Duodenal mucosa (tissue), 2 donors: ENCODE results near the gene INSC.

Source experiments
- H3K27ac ChIP-seq: one replicate; pipeline ENCODE4 v1.7.0; 2013; ENCODE audit warnings: low read depth, low read length
- H3K27me3 ChIP-seq, 2 donors: one replicate each; pipeline ENCODE4 v1.7.0; 2013; ENCODE audit warnings: low read length in 2 of 2, control low read depth in 1 of 2; ENCODE audit not compliant: insufficient read depth in 2 of 2, control insufficient read depth in 1 of 2
- H3K36me3 ChIP-seq, 2 donors: one replicate each; pipeline ENCODE4 v1.7.0; 2013; ENCODE audit warnings: low read length in 2 of 2, control low read depth in 1 of 2; ENCODE audit not compliant: insufficient read depth in 2 of 2, control insufficient read depth in 1 of 2
- H3K4me1 ChIP-seq, 2 donors: one replicate each; pipeline ENCODE4 v1.7.0; 2013; ENCODE audit warnings: low read length in 2 of 2, control low read depth in 1 of 2; ENCODE audit not compliant: insufficient read depth in 2 of 2, control insufficient read depth in 1 of 2
- H3K4me3 ChIP-seq, 2 donors: one replicate each; pipeline ENCODE4 v1.7.0; 2013; ENCODE audit warnings: low read length in 2 of 2, low read depth in 1 of 2
- H3K9ac ChIP-seq, 2 donors: one replicate each; pipeline ENCODE4 v1.7.0; 2013; ENCODE audit warnings: low read length in 2 of 2, low read depth in 1 of 2
- H3K9me3 ChIP-seq, 2 donors: one replicate each; pipeline ENCODE4 v1.7.0; 2013; ENCODE audit warnings: low read length in 2 of 2, control low read depth in 1 of 2; ENCODE audit not compliant: control insufficient read depth in 1 of 2

The INSC gene

GRCh38 chr11:15178214-15178613 lies 63.5 kb downstream of the INSC start:
- H3K4me1 ChIP-seq = no peaks in the 10 kb centered on the region
- no peak overlapping the region for H3K4me3 ChIP-seq
- no peak overlapping the region for H3K9ac ChIP-seq
- H3K27me3 ChIP-seq = no peaks in the 10 kb centered on the region
- H3K9me3 ChIP-seq = no peaks in the 10 kb centered on the region
- H3K36me3 ChIP-seq = no peaks in the 10 kb centered on the region
- H3K27ac ChIP-seq = no peak overlapping the region

- Histone ChIP-seq H3K27me3 (no peaks in the 10 kb centered on the region), H3K36me3 (no peaks in the 10 kb centered on the region), H3K4me1 (no peaks in the 10 kb centered on the region), H3K4me3 (no peak overlapping the region), H3K9ac (no peak overlapping the region), H3K9me3 (no peaks in the 10 kb centered on the region), H3K27ac (no peak overlapping the region)
Measured at GRCh38 chr11:15179167-15179566, 64.4 kb downstream of the INSC start.

- Histone ChIP-seq H3K36me3 (no peaks in the 10 kb centered on the region), H3K9me3 (no peaks in the 10 kb centered on the region), H3K27me3 (no peaks in the 10 kb centered on the region), H3K27ac (no peak overlapping the region), H3K9ac (no peak overlapping the region), H3K4me3 (no peak overlapping the region), H3K4me1 (no peaks in the 10 kb centered on the region)
Measured at GRCh38 chr11:15180212-15180792, 65.6 kb downstream of the INSC start.

- no peaks in the 10 kb centered on the region for H3K36me3 ChIP-seq
- no peaks in the 10 kb centered on the region for H3K27me3 ChIP-seq
- no peak overlapping the region for H3K4me3 ChIP-seq
- H3K9ac ChIP-seq = no peak overlapping the region
- H3K4me1 ChIP-seq = no peaks in the 10 kb centered on the region
- no peak overlapping the region for H3K27ac ChIP-seq
- H3K9me3 ChIP-seq = no peaks in the 10 kb centered on the region
Measured at GRCh38 chr11:15182372-15182771, 67.6 kb downstream of the INSC start.

GRCh38 chr11:15185021-15185420 lies 70.3 kb downstream of the INSC start:
- no peaks in the 10 kb centered on the region for H3K27me3 ChIP-seq
- H3K9ac ChIP-seq = no peak overlapping the region
- H3K36me3 ChIP-seq = no peaks in the 10 kb centered on the region
- H3K4me3 ChIP-seq = no peak overlapping the region
- H3K27ac ChIP-seq = no peak overlapping the region
- H3K9me3 ChIP-seq = no peaks in the 10 kb centered on the region
- H3K4me1 ChIP-seq = no peaks in the 10 kb centered on the region

GRCh38 chr11:15186146-15186545 lies 71.4 kb downstream of the INSC start:
- H3K9me3 ChIP-seq = no peaks in the 10 kb centered on the region
- H3K4me1 ChIP-seq = no peaks in the 10 kb centered on the region
- H3K4me3 ChIP-seq = no peak overlapping the region
- H3K36me3 ChIP-seq = no peaks in the 10 kb centered on the region
- H3K9ac ChIP-seq = no peak overlapping the region
- H3K27ac ChIP-seq = no peak overlapping the region
- H3K27me3 ChIP-seq = no peaks in the 10 kb centered on the region

GRCh38 chr11:15189189-15189588 lies 74.5 kb downstream of the INSC start:
- H3K9me3 ChIP-seq = no peaks in the 10 kb centered on the region
- no peak overlapping the region for H3K27ac ChIP-seq
- H3K27me3 ChIP-seq = no peaks in the 10 kb centered on the region
- H3K36me3 ChIP-seq = no peaks in the 10 kb centered on the region
- H3K9ac ChIP-seq = no peak overlapping the region
- no peaks in the 10 kb centered on the region for H3K4me1 ChIP-seq
- no peak overlapping the region for H3K4me3 ChIP-seq

GRCh38 chr11:15189641-15190365 lies 75.1 kb downstream of the INSC start:
- Histone ChIP-seq H3K4me1 (peaks cover under 1 to 3% of the 10 kb centered on the region in 2 donors), H3K9ac (no peak overlapping the region), H3K36me3 (no peaks in the 10 kb centered on the region), H3K27ac (no peak overlapping the region), H3K27me3 (no peaks in the 10 kb centered on the region), H3K9me3 (no peaks in the 10 kb centered on the region), H3K4me3 (no peak overlapping the region)

GRCh38 chr11:15190611-15191010 lies 75.9 kb downstream of the INSC start:
- no peak overlapping the region for H3K27ac ChIP-seq
- H3K9ac ChIP-seq = no peak overlapping the region
- H3K36me3 ChIP-seq = no peaks in the 10 kb centered on the region
- H3K9me3 ChIP-seq = no peaks in the 10 kb centered on the region
- H3K27me3 ChIP-seq = no peaks in the 10 kb centered on the region
- H3K4me3 ChIP-seq = no peak overlapping the region
- H3K4me1 ChIP-seq = peaks cover 9 to 10% of the 10 kb centered on the region in 2 donors

GRCh38 chr11:15192005-15192556 lies 77.4 kb downstream of the INSC start:
- Histone ChIP-seq H3K4me3 (no peak overlapping the region), H3K9ac (no peak overlapping the region), H3K27me3 (no peaks in the 10 kb centered on the region), H3K36me3 (no peaks in the 10 kb centered on the region), H3K4me1 (peaks cover 18 to 24% of the 10 kb centered on the region in 2 donors), H3K9me3 (no peaks in the 10 kb centered on the region), H3K27ac (no peak overlapping the region)
